KMS-11 (cell line): ENCODE data around the gene ECSCR.

Source experiments
- H2AFZ ChIP-seq: fragments of 200-600 bp; sonication (generic); 2 replicates; pipeline ENCODE4 v1.6.1; 2016; ENCODE audit warnings: antibody characterized with exemption, mixed run types, low read depth
- H3K27ac ChIP-seq: fragments of 200-600 bp; sonication (generic); 2 replicates; pipeline ENCODE4 v1.6.1; 2016; ENCODE audit warnings: mild to moderate bottlenecking, mixed run types
- H3K27me3 ChIP-seq: fragments of 200-600 bp; sonication (generic); 2 replicates; pipeline ENCODE4 v1.6.1; 2017; ENCODE audit warnings: mild to moderate bottlenecking, low read depth, mixed run types, moderate library complexity; ENCODE audit not compliant: insufficient read depth
- H3K36me3 ChIP-seq: fragments of 200-600 bp; sonication (generic); 2 replicates; pipeline ENCODE4 v1.6.1; 2017; ENCODE audit warnings: mild to moderate bottlenecking, mixed run types; ENCODE audit not compliant: insufficient read depth
- H3K4me1 ChIP-seq: fragments of 200-600 bp; sonication (generic); 2 replicates; pipeline ENCODE4 v1.6.1; 2016; ENCODE audit warnings: mild to moderate bottlenecking, low read depth, mixed run types; ENCODE audit not compliant: poor library complexity, severe bottlenecking
- H3K4me2 ChIP-seq: fragments of 200-600 bp; sonication (generic); 2 replicates; pipeline ENCODE4 v1.7.0; 2016; ENCODE audit warnings: mild to moderate bottlenecking, mixed run types
- H3K4me3 ChIP-seq: fragments of 200-600 bp; sonication (generic); IDR thresholded peaks from 2 replicates; pipeline ENCODE4 v1.6.1; 2017; ENCODE audit warnings: low read depth, low read length, mixed read lengths; ENCODE audit not compliant: insufficient read depth
- H3K79me2 ChIP-seq: fragments of 200-600 bp; sonication (generic); 2 replicates; pipeline ENCODE4 v1.6.1; 2016; ENCODE audit warnings: low read depth, mixed run types; ENCODE audit not compliant: insufficient read depth
- H3K9ac ChIP-seq: fragments of 200-600 bp; sonication (generic); 2 replicates; pipeline ENCODE4 v1.6.1; 2016; ENCODE audit warnings: mild to moderate bottlenecking, mixed run types
- H4K20me1 ChIP-seq: fragments of 200-600 bp; sonication (generic); 2 replicates; pipeline ENCODE4 v1.6.1; 2016; ENCODE audit warnings: mild to moderate bottlenecking, mixed run types; ENCODE audit not compliant: insufficient read depth
- CTCF ChIP-seq: fragments of 200-600 bp; sonication (generic); conservative IDR thresholded peaks from 2 replicates; pipeline ENCODE4 v1.6.1; 2017; ENCODE audit warnings: low read depth, mild to moderate bottlenecking, antibody characterized with exemption, low read length, moderate library complexity, mixed read lengths

ECSCR gene

GRCh38 chr5:139456776-139457175 lies 5.8 kb downstream of the ECSCR start:
- no peaks in the 10 kb centered on the region; the same call in 1 of the 2 replicates for H3K27me3 ChIP-seq
- H2AFZ ChIP-seq: no peak overlapping the region
- H3K9ac ChIP-seq: no peak overlapping the region
- H3K4me2 ChIP-seq: no peak overlapping the region
- TF ChIP-seq CTCF: no peak
- peaks cover 42% of the 10 kb centered on the region for H3K4me1 ChIP-seq
- H3K27ac ChIP-seq: no peak overlapping the region
- no peak overlapping the region for H3K4me3 ChIP-seq
- no peaks in the 10 kb centered on the region for H4K20me1 ChIP-seq
- H3K79me2 ChIP-seq: no peaks in the 10 kb centered on the region
- no peaks in the 10 kb centered on the region for H3K36me3 ChIP-seq

DNA sequence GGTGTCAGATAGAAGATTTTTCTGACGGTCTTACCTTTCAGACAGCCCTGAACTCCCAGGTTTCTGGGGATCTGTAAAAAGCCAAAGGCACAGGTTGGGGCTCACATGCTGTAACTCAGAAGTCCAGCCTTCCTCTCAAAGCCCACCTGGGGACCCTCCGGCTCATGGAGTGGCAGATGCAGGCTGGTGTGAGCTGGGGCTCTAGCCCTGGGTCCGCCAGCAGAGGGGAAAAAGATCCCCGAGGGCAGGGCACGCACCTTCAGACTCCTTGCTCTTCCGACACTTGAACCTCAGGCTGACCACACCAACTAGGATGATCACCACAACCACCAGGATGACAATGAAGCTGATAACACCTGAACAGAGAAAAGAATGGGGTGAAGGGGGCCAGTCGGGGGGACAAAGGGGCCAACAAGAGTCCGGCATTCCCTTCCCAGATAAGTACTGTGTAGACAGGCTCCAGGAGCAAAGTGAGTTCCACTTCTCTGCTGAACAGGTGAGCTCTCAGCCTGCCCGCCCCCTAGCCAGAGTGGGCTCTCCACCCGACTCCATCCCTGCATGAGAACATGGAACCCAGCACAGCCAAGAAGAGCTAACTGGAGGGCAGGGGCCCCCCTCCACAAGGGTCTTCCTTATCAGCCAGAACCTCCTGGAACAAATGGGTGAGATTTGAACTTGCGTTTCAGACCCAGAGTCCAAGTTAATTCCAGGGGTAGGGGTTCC lies 7.8 kb downstream of the ECSCR start:
- Histone ChIP-seq H3K9ac (no peak overlapping the region), H3K79me2 (no peaks in the 10 kb centered on the region), H3K27me3 (no peaks in the 10 kb centered on the region; the same call in 1 of the 2 replicates), H3K27ac (no peak overlapping the region), H3K4me1 (peaks cover 33% of the 10 kb centered on the region), H3K4me2 (no peak overlapping the region), H2AFZ (no peak overlapping the region), H3K4me3 (no peak overlapping the region), H3K36me3 (no peaks in the 10 kb centered on the region), H4K20me1 (no peaks in the 10 kb centered on the region)
- TF ChIP-seq CTCF: no peak

GRCh38 chr5:139453683-139454567 lies 8.6 kb downstream of the ECSCR start:
- Histone ChIP-seq H3K36me3 (no peaks in the 10 kb centered on the region), H3K79me2 (no peaks in the 10 kb centered on the region), H2AFZ (no peak overlapping the region), H3K9ac (no peak overlapping the region), H3K4me1 (peaks cover 25% of the 10 kb centered on the region), H3K27ac (no peak overlapping the region), H4K20me1 (no peaks in the 10 kb centered on the region), H3K4me2 (no peak overlapping the region), H3K4me3 (no peak overlapping the region), H3K27me3 (no peaks in the 10 kb centered on the region; the same call in 1 of the 2 replicates)
- TF ChIP-seq CTCF: no peak

- no peaks in the 10 kb centered on the region for H4K20me1 ChIP-seq
These were observed 10.5 kb downstream of the ECSCR start for GRCh38 chr5:139451878-139452660.

More at GRCh38 chr5:139451878-139452660, 10.5 kb downstream of the ECSCR start:
- no peak overlapping the region for H3K9ac ChIP-seq
- no peaks in the 10 kb centered on the region for H3K36me3 ChIP-seq
- no peaks in the 10 kb centered on the region for H3K79me2 ChIP-seq
- H3K27ac ChIP-seq: no peak overlapping the region
- peaks cover under 1% of the 10 kb centered on the region; the same call in 1 of the 2 replicates for H3K27me3 ChIP-seq
- TF ChIP-seq CTCF: no peak
- H2AFZ ChIP-seq: no peak overlapping the region
- no peak overlapping the region for H3K4me2 ChIP-seq
- peaks cover 6% of the 10 kb centered on the region for H3K4me1 ChIP-seq
- H3K4me3 ChIP-seq: no peak overlapping the region
